ENCODE data around the gene FTCD. TPM values are rescaled to one million over a fixed set of nuclear protein-coding genes. Genes with fewer than 3 reads are reported as not detected.

The FTCD gene
- total and polyA plus RNA-seq, 2 of the 8 experiments (the other 6 are each of a cell fraction or from before 2014, with no cell fraction given): 3.3 to 4.9 TPM

DNA sequence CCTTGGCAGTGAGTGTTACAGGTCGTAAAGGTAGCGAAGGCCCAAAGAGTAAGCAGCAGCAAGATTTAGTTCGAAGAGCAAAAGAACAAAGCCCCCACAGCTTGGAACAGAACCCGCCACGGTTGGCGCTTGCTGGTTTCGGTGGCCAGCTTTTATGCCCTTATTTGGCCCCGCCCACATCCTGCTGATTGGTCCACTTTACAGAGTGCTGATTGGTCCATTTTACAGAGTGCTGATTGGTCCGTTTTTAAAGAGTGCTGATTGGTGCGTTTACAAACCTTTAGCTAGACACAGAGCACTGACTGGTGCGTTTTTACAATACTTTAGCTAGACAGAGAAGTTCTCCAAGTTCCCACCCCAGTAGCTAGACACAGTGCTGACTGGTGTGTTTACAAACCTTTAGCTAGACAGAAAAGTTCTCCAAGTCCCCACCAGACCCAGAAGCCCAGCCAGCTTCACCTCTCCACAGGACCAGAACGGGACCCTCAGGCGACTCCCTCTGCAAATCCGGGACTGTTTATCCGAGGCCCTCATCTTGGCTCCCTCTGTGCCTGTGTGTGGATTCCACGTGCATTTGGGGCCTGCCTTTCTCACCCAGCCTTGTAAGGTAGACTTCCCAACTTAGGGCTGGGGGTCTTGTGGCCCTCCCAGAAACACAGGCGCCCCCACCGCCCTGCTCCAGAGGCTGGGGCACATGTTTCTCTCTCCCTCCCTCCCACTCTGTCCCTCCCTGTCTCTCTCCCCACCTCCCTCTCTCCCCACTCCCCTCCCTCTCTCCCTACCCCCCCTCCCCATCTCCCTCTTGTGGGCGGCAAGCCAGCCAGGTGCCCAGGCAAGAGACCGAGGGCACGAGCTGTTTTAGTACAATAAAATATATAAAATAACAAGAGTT is 12.6 kb downstream of the FTCD start (continued):
- TF ChIP-seq CTBP2 (IDR thresholded peaks at IDR 0.05; ENCODE audit: borderline replicate concordance, insufficient read depth, insufficient read length, low read length): no peak
- TF ChIP-seq SIN3A (conservative IDR thresholded peaks at IDR 0.05 in 1 of 2, IDR thresholded peaks at IDR 0.05 in 1 of 2; ENCODE audit: low read depth in 1 of 2, low read length in 2 of 2): no peak
- no peak for TF ChIP-seq MAFK (IDR thresholded peaks at IDR 0.05; ENCODE audit: low read depth, low read length)
- TF ChIP-seq SUZ12 (IDR thresholded peaks at IDR 0.05; ENCODE audit: low read length): no peak
- TF ChIP-seq RNF2 (IDR thresholded peaks at IDR 0.05; ENCODE audit: borderline replicate concordance, low read depth, low read length, missing control alignments, poor library complexity, severe bottlenecking): no peak
- no peak for TF ChIP-seq USF2 (IDR thresholded peaks at IDR 0.05; ENCODE audit: low read length)
- TF ChIP-seq CBX8 (IDR thresholded peaks at IDR 0.05; ENCODE audit: borderline replicate concordance, low read depth, low read length): no peak
- TF ChIP-seq HDAC2 (IDR thresholded peaks at IDR 0.05; ENCODE audit: borderline replicate concordance in 1 of 2, low read depth in 2 of 2, low read length in 2 of 2): no peak
- 0 out of 2 replicates have a peak, but pooled peaks have one; percentile 23 for TF ChIP-seq PHF8 (conservative IDR thresholded peaks at IDR 0.05; ENCODE audit: low read depth, low read length)
- peak in 1 of 2 experiments; percentile 63; a peak in 2 of 3 replicates for TF ChIP-seq POLR2A (IDR thresholded peaks at IDR 0.05; ENCODE audit: control extremely low read depth in 1 of 2, low read depth in 2 of 2, low read length in 2 of 2)
- TF ChIP-seq BCL11A (IDR thresholded peaks at IDR 0.05; ENCODE audit: low read depth in 2 of 2, low read length in 2 of 2): no peak
- no peak for TF ChIP-seq RBBP5 (IDR thresholded peaks at IDR 0.05; ENCODE audit: borderline replicate concordance, low read depth, low read length)
- no peak for TF ChIP-seq GABPA (IDR thresholded peaks at IDR 0.05; ENCODE audit: borderline replicate concordance, insufficient read depth, low read length)
- TF ChIP-seq TAF1 (IDR thresholded peaks at IDR 0.05; ENCODE audit: low read depth, low read length): no peak
- TF ChIP-seq SP2 (IDR thresholded peaks at IDR 0.05; ENCODE audit: low read length): no peak
- no peak for TF ChIP-seq JUN (IDR thresholded peaks at IDR 0.05; ENCODE audit: low read depth, low read length)
- no peak for TF ChIP-seq HDAC6 (IDR thresholded peaks at IDR 0.05; ENCODE audit: low read depth, low read length)
- TF ChIP-seq, protein P1, sequence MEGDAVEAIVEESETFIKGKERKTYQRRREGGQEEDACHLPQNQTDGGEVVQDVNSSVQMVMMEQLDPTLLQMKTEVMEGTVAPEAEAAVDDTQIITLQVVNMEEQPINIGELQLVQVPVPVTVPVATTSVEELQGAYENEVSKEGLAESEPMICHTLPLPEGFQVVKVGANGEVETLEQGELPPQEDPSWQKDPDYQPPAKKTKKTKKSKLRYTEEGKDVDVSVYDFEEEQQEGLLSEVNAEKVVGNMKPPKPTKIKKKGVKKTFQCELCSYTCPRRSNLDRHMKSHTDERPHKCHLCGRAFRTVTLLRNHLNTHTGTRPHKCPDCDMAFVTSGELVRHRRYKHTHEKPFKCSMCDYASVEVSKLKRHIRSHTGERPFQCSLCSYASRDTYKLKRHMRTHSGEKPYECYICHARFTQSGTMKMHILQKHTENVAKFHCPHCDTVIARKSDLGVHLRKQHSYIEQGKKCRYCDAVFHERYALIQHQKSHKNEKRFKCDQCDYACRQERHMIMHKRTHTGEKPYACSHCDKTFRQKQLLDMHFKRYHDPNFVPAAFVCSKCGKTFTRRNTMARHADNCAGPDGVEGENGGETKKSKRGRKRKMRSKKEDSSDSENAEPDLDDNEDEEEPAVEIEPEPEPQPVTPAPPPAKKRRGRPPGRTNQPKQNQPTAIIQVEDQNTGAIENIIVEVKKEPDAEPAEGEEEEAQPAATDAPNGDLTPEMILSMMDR (IDR thresholded peaks at IDR 0.05; ENCODE audit: control extremely low read depth in 1 of 3, insufficient read depth in 1 of 3, low read depth in 1 of 3, low read length in 3 of 3): no peak

Measured in H1 (cell line).